Activated T-helper 1 cell treated with Interleukin-2 at 50 U/mL for 16 hours (primary cell): ENCODE data around the gene DNM2.
"Not testable (repeated sequence)": the region's sequence is repeated elsewhere in the genome, so short reads cannot be mapped to it uniquely, and the experiment has no call there.

Experiments used
- DNase-seq: peaks from one replicate; pipeline ENCODE4 v3.0.0-alpha.2; 2020; ENCODE audit warnings: low read depth

The DNM2 gene

DNA sequence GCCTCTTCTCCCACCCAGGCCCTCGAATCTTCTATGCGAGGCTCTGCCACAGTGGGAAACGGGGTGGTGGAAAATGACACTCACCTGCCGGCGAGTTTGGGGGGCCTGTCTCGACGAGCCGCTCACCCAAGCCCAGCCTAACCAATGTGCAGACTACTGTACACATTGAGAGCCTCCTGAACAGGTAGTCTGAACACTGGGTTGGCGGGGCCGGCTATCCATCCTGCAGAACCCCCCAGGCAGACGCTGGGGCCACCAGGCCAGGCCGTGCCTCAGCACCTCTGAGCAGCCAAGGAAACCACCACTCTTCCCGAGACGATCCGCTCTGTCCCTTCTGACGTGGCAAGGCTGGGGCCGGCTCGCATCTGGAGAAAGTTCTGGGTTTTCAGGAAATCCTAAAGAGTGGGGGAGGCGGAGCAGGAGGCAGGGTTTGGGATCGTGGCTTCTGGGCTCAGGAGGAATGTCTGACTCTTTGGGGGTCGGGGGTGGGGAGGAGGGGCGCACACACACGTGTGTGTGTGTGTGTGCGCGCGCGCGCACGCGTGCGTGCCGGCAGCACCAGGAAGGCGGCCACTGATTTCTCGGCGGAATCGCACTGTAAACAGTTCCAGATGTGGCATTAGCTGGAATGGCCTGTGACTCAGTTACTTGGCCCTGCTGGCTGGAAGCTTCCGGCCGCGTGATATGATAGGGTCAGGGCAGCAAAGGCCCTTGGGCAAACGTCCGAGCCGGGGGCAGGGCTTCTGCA, 99.6 kb downstream of the DNM2 start:
- DNase-seq, result no peak

DNA sequence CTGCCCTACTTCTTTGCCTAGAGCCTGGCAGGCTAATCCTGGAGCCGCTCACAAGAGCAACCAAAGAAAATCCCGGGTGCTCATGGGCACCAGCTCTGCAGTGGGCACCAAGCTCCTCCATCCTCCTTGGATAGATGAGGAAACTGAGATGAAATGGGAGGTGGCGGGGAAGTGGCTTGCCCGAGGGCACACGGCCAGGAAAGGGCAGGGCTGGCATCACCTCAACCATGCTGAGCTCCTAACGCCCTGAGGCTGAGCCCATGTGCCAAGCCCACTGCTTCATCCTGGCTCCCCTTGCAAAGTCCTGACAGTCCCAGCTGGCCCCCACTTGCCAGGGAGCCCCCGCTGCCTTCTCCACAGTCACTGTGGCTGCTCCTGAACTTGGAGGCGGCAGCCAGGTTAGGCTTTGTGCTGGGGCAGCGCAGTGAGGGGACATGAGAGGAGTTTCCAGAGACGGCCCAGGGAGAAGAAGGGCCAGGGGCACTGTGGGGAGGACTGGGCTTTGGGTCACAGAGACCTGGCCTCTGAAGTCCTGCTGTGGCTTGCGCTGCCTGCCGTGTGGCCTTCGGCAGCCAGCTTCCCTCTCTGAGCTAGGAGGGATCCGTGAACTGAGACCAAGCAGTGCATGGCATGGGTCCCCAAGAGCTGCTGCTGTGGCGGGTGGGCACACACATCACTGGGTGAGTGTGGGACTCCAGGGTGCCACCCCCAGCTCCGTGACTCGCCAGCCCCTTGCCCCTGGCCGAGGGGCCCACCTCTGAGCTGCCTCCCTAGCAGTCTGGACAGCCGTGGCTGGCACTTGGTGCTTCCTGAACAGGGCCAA, 100.6 kb downstream of the DNM2 start:
- no peak for DNase-seq

DNA sequence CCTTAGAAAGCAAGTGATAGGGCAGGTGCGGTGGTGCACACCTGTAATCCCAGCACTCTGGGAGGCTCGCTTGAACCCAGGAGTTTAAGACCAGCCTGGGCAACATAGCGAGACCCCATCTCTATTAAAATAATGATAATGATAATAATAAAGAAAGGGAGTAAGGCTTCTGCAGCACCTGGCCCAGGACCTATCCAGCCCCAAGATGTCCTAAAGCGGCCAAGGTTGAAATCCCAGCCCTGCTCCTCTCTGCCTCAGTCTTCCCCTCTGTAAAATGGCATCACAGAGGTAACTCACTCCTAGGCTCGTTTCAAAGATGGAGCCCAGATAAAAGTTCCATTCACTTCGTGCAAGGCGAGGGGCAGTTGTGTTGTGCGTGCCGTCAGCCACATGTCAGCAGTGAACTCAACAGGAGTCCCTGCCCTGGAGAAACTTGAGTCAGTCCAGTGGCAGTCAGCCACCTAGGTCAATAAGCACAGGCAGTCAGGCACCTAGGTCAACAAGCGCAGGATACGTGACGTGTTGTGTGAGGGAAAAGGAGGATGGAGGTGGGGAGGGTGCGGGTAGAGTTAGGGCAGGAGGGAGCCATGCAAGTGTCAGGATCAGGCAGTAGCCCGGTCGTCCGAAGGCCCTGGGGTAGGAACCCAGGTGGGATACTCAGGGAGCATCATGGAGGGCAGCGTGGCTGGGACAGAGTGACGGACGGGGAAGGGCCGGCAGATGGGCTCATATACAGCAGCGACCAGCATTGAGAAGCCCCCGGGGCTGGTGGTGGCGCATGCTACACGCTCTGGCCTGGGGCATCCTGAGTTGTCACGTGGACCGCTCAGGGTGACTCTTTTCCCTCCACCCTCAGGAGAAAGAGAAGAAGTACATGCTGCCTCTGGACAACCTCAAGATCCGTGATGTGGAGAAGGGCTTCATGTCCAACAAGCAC, 101.5 kb downstream of the DNM2 start:
- no peak for DNase-seq

DNA sequence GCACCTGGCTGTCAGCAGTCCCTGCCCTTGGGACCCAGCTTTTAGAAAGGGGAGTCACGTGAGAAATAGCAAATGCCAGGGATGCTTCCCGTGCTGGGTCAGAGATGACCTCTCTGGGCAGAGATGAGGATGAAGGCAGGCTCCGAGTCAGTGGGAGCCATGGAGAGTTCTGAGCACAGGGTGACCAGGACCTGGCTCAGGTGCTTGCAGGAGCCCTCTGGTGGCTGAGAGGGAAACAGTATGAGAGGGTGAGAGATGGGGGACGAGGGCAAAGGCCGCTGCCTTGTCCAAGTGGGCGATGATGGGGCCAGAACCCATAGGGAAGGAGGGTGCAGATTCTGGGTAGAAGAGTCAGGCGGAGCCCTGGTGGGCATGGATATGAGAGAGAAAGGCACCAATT, 102.3 kb downstream of the DNM2 start:
- no peak for DNase-seq

DNA sequence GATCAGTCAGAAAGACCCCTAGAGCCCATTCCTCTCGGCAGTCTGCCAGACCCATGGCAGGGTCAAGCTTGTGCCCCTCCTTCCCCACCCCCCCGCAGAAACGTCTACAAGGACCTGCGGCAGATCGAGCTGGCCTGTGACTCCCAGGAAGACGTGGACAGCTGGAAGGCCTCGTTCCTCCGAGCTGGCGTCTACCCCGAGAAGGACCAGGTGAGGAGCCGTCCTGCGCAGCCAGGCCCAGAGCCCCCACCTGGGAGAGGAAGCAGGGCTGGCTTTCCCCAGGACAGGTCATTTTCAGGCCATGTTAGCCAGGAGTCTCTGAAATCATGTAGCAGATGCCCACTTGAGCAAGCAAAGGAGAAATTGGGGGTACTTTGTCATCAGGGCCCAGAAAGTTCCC, 105.8 kb downstream of the DNM2 start:
- DNase-seq, result no peak

DNA sequence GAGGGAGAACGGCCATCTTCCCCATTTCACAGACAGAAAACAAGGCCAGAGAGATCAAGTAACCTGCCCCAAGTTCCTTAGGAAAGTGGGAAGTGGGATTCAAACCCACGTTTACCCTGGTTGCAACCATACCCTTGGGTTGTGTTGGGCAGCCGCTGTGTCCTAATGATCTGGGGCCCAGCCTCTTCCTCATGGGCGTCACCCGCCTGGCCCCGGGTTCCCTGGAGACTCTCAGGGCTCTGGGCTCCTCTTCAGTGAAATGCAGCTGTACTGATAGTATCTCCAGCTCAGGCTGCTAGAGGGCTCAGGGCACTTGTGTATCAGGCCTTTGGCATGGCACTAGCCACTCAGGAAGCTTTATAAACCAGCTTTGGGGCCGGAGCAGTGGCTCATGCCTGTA, 108.4 kb downstream of the DNM2 start:
- DNase-seq, result no peak

DNA sequence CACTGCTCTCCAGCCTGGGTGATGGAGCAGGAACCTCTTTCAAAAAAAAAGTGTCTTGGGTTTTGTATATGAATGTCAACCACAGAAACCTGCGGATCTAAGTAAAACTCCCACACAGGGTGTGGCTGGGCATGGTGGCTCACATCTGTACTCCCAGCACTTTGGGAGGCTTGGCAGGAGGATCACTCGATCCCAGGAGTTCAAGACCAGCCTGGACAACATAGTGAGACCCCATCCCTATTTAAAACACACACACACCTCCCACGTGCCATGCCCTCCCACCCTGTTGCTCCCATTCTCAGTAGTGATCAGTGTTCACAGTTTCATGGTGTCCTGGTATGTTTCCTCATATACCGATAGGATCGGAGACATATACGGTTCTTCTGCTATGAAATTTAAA, 109.0 kb downstream of the DNM2 start:
- no peak for DNase-seq

DNA sequence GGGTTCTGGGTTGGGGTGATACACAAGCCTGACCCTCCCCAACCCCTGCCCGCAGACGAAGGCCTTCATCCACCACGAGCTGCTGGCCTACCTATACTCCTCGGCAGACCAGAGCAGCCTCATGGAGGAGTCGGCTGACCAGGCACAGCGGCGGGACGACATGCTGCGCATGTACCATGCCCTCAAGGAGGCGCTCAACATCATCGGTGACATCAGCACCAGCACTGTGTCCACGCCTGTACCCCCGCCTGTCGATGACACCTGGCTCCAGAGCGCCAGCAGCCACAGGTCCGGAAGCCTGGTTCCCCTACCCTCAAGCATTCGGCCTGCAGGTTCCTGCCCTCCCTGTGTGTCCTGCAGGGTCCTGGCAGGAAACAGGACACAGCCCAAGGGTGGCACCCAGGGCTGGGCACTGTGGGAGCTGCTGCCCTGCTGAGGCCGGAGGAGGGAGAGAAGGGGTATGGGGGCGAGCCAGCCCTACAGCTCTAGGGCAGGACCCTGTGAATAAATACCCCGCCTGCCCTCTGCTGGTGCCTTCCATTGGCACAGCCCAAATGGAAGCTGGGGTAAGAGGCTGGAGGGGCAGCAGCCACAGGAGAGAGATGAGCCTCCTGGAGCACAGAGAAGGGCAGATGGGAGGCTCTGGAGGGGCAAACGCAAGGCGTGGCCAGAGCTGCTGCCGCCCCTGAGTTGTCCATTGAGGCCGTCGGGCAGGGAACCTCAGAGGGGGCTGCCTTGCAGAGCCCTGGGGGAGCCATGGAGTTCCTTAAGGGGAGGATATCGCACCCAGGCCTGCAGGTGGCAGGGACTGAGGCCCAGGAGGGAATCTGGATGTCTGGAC, 111.3 kb downstream of the DNM2 start:
- DNase-seq, result no peak

DNA sequence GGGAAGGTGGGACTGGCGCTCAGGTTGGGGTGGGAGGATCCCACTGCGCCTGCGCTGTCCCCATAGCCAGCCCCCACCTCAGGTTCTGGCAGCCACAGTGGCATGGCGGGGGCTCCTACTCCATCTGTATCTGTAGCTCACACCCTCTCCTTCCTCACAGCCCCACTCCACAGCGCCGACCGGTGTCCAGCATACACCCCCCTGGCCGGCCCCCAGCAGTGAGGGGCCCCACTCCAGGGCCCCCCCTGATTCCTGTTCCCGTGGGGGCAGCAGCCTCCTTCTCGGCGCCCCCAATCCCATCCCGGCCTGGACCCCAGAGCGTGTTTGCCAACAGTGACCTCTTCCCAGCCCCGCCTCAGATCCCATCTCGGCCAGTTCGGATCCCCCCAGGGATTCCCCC, 112.1 kb downstream of the DNM2 start:
- DNase-seq, result no peak

DNA sequence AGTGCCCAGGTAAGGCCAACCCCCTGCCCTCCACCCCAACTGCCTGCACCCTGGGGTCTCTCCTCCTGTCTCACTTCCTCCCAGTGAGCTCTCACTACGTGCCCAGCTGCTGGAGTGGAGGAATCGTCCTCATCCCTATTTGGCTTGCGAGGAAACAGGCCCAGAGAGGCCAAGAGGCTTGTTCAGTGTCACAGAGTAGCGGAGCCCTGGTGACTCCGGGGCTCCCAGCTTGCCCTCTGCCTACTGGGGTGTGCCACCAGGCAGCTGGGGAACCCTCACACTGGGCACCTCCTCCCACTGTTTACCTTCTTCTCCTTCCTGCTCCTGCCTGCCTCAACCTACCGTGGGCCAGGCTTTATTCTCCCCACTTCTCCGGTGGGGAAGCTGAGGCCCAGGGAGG, 112.5 kb downstream of the DNM2 start:
- no peak for DNase-seq

DNA sequence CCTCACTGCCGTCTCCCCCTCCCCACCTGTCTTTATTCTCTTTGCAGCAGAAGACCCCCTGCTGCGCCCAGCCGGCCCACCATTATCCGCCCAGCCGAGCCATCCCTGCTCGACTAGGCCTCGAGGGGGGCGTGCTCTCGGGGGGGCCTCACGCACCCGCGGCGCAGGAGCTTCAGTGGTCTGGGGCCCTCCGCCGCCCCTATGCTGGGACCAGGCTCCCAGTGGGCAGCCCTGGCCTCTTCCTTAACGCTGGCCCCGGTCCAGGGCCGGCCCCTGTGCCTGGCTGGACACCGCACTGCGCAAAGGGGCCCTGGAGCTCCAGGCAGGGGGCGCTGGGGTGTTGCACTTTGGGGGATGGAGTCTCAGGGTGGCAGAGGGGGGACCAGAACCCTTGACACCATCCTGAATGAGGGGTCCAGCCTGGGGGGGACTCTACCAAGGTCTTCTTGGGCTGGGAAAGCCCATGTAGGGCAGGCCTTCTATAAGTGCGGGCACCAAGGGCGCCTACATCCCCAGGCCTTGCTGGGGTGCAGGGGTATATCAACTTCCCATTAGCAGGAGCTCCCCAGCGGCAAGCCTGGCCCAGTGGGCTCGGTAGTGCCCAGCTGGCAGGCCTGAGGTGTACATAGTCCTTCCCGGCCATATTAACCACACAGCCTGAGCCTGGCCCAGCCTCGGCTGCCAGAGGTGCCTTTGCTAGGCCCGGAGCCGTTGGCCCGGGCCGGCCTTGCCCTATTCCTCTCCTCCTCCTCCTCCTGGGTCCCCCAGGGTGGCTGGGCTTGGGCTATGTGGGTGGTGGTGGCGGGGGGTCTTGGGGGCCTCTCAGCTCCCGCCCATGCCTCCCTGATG, 113.3 kb downstream of the DNM2 start:
- DNase-seq, result no peak

DNA sequence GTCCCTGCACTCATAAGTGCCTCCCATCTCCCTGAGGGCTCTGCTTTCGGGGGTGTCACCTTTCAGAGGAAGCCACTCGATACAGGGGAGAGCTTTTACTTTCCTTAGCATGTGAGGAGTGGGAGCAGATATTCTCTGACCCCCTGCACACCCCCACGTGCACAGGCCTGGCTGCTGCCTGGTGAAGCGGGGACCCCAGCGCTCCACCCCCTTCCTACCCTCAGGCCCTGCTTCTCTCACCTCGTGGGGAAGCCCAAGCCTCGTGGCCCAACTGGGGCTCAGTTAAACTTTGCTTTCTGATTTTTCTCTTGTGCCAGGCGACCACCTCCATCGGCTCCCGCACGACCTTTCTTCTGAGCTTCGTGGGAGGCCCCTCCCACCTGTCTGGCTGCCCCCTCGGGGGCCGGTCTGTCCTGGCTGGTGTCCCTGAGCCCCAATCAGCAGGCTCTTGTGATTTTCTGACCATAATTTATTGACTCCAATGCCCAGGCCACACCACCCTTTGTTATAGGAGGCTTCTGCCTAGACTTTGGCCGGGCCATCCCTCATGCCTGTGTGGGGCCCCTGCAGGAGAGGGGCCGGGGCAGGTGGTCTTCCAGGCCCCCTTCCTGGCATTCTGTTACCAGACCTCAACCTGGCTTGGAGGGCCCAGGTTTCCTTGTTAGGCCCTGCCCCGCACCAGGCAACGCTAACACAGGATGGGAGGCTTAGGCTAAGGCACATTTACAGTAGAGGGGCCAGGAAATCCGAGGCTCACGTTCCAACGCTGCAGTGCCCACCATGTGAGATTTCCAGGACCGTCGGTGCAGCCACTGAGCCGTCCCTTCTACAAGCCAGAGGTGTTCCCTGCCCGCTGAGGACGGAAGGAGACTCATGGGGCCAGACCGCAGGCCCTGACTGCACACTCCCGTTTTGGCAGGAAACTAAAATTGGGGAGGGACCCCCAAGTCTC, 114.4 kb downstream of the DNM2 start:
- DNase-seq, result no peak

DNA sequence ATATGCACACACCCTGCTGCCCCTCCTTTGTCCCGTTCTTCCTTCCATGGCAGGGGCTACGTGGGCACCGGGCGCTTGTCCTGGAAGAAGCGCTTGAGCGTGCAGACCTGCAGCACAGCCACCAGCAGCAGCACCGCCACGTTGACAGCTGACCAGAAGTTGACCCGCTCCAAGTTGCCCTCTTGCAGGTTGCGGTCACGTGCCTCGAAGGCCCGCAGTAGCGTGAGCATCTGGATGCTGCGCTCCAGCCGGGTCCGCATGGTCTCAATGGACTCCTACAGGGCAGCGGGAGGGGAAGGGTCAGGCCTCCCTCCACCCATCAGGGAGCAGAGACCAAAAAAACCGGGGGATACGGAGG, 115.0 kb downstream of the DNM2 start:
- DNase-seq, result no peak

DNA sequence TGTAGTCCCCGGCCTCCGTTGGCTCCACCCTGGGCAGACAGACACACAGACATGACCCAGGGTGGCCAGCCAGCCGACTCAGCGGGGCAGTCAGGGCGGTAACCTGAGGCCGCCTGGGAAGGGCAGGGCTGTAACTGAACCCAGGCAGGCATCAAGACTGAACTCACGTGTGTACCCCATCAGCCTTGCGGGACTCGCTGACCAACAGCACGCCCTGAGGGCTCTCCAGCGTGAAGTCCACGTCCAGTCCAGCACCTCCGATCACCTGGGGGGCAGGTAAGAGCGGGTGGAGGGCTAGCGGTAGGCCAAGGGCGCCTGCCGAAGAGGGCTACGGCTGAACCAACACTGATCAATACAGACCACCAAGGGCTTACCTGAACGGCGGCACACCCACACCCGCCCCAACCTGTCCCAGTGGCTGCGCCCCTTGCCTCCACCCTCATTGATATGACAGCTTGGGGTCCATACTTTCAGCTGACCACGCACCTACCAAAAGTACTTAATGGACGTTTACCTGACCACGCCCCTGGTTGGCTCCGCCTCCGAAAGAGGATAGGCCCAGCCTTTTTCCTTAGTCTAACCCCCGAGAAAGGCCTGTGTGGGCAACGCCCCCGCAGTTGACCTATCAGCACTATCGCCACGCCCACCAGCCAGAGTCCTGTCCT, 117.3 kb downstream of the DNM2 start:
- no peak for DNase-seq

DNA sequence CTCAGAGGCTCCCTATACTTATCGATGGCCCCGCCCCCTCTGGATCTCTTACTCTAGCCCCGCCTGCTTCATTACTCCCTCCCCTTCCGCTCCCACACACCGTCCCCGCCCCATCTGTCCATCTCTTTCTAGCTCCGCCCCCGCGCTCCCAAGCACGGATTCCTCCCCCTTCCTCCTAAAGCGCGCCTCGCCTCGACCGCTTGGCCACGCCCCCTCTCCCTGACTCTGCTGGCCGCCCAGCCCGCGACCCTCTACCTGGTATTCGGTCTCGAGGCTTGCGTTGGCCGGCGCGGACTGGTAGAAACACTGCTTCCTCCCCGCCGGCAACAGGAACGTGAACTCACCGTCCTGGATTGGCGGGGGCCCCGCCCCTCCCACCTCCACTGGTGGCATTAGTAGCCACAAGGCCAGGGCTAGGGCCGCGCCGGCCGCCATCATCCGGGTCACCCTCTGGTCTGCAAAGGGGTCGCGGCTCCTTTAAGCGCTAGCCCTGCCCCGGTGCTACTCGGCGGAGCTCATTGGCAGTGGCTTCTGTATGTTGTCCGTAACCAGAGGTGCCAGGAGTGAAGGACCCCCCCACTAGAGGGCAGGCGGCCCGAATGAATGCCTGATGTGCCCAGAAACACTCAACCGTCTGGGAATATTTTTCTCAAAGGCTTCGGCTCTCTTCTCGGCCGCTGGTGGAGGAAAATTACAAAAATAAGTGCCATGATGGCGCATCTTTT, 118.0 kb downstream of the DNM2 start, which contains the start of gene TMED1:
TMED1 (minus strand) TSS at position 459 of the 725 bp plus-strand sequence; CDS start at position 438, 21 bp downstream.
- DNase-seq, result peak; percentile 82

DNA sequence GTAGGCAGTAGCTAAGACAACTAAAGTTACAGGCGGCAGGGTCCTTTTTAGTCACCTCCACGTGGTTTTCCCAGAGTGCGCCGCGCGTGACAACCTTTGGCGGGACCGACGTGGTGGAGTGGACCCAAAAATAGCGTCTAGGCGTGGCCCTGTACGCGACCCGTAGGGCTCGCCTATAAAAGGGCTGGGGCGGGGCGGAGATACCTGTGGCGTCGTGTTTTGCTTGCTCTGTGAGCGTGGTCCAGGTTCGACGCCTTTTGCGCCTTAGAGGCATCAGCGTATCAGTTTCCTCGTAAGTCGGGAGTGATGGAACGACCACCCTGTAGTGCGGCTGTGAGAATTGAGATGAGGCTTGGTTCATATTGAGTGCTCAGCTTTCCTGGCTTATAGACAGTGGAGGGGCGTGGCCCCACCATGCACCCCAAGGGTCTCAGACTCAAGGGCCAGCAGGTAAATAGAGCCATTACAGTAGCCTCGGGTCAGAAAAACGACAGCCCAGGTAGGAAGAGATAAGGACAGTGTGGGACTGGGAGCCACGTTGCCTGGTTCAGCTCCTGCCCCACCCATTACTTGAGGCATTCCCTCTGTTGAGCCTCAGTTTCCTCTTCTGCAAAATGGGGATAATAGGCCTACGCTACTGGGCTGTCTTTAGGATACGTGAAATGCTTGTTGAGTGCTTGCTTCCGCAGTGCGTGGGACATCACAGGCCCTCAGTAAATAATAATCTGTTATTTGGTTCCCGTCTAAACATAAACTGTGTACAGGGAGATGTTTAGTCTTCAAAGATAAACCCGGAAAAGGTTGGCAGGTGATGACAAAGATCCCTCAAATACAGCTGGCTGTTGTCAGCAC, 118.8 kb downstream of the DNM2 start:
- DNase-seq, result no peak

DNA sequence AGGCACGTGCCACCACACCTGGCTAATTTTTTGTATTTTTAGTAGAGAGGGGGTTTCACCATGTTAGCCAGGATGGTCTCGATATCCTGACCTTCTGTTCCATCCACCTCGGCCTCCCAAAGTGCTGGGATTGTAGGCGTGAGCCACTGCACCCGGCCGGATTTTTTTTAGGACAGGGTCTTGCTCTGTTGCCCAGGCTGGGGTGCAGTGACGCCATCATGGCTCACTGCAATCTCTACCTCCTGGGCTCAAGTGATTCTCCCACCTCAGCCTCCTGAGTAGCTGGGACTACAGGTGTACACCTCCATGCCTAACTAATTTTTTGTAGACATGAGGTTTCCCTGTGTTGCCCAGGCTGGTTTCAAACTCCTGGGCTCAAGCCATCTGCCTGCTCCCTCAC, 119.8 kb downstream of the DNM2 start:
- not testable (repeated sequence) for DNase-seq
